ENCODE results near the gene EHBP1. TPM values are rescaled to one million over a fixed set of nuclear protein-coding genes. Genes with fewer than 3 reads are reported as not detected.

EHBP1 gene
- total and polyA plus RNA-seq, 2 experiments from 2014 or later: 27.2 to 47.9 TPM

GRCh38 chr2:62665446-62665845, 40.1 kb upstream of the EHBP1 start:
- H3K36me3 ChIP-seq (ENCODE audit: insufficient read depth): no peaks in the 10 kb centered on the region
- Mint-ChIP-seq H3K9me3 (no peaks in the 10 kb centered on the region), H3K4me1 (peaks cover 17% of the 10 kb centered on the region), H3K27ac (no peak overlapping the region), H3K4me3 (no peak overlapping the region), H3K27me3 (ENCODE audit: insufficient read depth, low read depth, poor library complexity) (peaks cover 2% of the 10 kb centered on the region), H3K36me3 (ENCODE audit: low read depth) (no peaks in the 10 kb centered on the region)
- no peak overlapping the region for H3K4me3 ChIP-seq
- H3K27ac ChIP-seq (ENCODE audit: low read depth): no peak overlapping the region
- no peaks in the 10 kb centered on the region for H3K27me3 ChIP-seq (ENCODE audit: insufficient read depth)
- no peaks in the 10 kb centered on the region for H3K79me2 ChIP-seq (replicated peaks; ENCODE audit: insufficient read depth)
- ATAC-seq: no peak
- peaks cover 6% of the 10 kb centered on the region; the same call in 1 of the 2 replicates for H3K9me2 ChIP-seq (ENCODE audit: insufficient read depth)
- H2AFZ ChIP-seq: no peak overlapping the region
- H3F3A ChIP-seq (replicated peaks; ENCODE audit: low read depth): no peaks in the 10 kb centered on the region
- peaks cover 5% of the 10 kb centered on the region; the same call in 1 of the 2 replicates for H3K4me1 ChIP-seq (ENCODE audit: insufficient read depth)
- TF ChIP-seq CREB1 (CRISPR knock-in tag; IDR thresholded peaks at IDR 0.05; ENCODE audit: low read depth) (no peak), ZNF331 (CRISPR knock-in tag; IDR thresholded peaks at IDR 0.05; ENCODE audit: low read depth) (no peak), ZNF462 (CRISPR knock-in tag; IDR thresholded peaks at IDR 0.05) (no peak), EZH2phosphoT487 (IDR thresholded peaks at IDR 0.05; ENCODE audit: unreplicated experiment) (no peak), STAT1 (IDR thresholded peaks at IDR 0.05; ENCODE audit: unreplicated experiment) (no peak), CTCF (conservative IDR thresholded peaks at IDR 0.05; ENCODE audit: low read depth in 2 of 2) (no peak), POLR2AphosphoS5 (IDR thresholded peaks at IDR 0.05; ENCODE audit: low read depth) (no peak), REST (IDR thresholded peaks at IDR 0.05; ENCODE audit: unreplicated experiment) (no peak), JUNB (IDR thresholded peaks at IDR 0.05; ENCODE audit: unreplicated experiment) (no peak), NANOG (IDR thresholded peaks at IDR 0.05; ENCODE audit: borderline replicate concordance) (no peak), ZNF114 (CRISPR knock-in tag; IDR thresholded peaks at IDR 0.05) (no peak), EZH2 (IDR thresholded peaks at IDR 0.05; ENCODE audit: low read depth, unreplicated experiment) (no peak)
- TF ChIP-seq, protein P1, sequence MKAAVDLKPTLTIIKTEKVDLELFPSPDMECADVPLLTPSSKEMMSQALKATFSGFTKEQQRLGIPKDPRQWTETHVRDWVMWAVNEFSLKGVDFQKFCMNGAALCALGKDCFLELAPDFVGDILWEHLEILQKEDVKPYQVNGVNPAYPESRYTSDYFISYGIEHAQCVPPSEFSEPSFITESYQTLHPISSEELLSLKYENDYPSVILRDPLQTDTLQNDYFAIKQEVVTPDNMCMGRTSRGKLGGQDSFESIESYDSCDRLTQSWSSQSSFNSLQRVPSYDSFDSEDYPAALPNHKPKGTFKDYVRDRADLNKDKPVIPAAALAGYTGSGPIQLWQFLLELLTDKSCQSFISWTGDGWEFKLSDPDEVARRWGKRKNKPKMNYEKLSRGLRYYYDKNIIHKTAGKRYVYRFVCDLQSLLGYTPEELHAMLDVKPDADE (IDR thresholded peaks at IDR 0.05): no peak
- H4K20me1 ChIP-seq (replicated peaks; ENCODE audit: insufficient read depth): no peaks in the 10 kb centered on the region
- H3K4me2 ChIP-seq: no peak overlapping the region
- no peak for DNase-seq (ENCODE audit: low spot score)

Measured in GM23338 (cell line).